Measurements from ENCODE around the gene AP3D1. TPM values are rescaled to one million over a fixed set of nuclear protein-coding genes. Genes with fewer than 3 reads are reported as not detected.
A peak's percentile ranks its signal among the peaks of the same experiment; 100 is the strongest.

The AP3D1 gene
- total and polyA plus RNA-seq, 7 donors: 43.1 to 127 (median 55.7) TPM

GRCh38 chr19:2084993-2085720 lies 66.2 kb downstream of the AP3D1 start:
- Histone ChIP-seq H3K9me3 (no peaks in the 10 kb centered on the region), H3K4me3 (no peak overlapping the region), H3K4me1 (peaks cover 0 to 85% (median 77%) of the 10 kb centered on the region in 4 donors), H3K27ac (peak overlapping the region; percentile 54 to 94 (median 75)), H3K36me3 (peaks cover 0 to 44% (median 11%) of the 10 kb centered on the region in 4 donors), H3K27me3 (no peaks in the 10 kb centered on the region)
- intact Hi-C loops (cut with DNase I): no loop called here
- peak; percentile 81 for DNase-seq
- TF ChIP-seq EP300 (IDR thresholded peaks at IDR 0.05) (no peak), POLR2AphosphoS5 (IDR thresholded peaks at IDR 0.05) (peak in 1 of 4 donors; percentile 34)
- 48 to 81% methylated on average over 28 of the region's 28 CpGs for WGBS, 2 donors

- Histone ChIP-seq H3K36me3 (peaks cover 7 to 62% (median 22%) of the 10 kb centered on the region in 4 donors), H3K9me3 (no peaks in the 10 kb centered on the region), H3K27ac (peak overlapping the region; percentile 54 to 94 (median 75)), H3K4me1 (peaks cover 0 to 74% (median 63%) of the 10 kb centered on the region in 4 donors), H3K27me3 (no peaks in the 10 kb centered on the region), H3K4me3 (no peak overlapping the region)
- intact Hi-C loops (cut with DNase I): no loop called here
- no peak for TF ChIP-seq CTCF (IDR thresholded peaks at IDR 0.05)
- TF ChIP-seq POLR2A (IDR thresholded peaks at IDR 0.05): no peak
- no peak for TF ChIP-seq POLR2AphosphoS5 (IDR thresholded peaks at IDR 0.05)
- no peak for TF ChIP-seq EP300 (IDR thresholded peaks at IDR 0.05)
- 44 to 81% methylated on average over 20 of the region's 20 CpGs for WGBS, 2 donors
- DNase-seq: peak; percentile 80
Observed at GRCh38 chr19:2083174-2083854, 68.1 kb downstream of the AP3D1 start.

- no peak for TF ChIP-seq EP300 (IDR thresholded peaks at IDR 0.05)
- no peak for TF ChIP-seq POLR2AphosphoS5 (IDR thresholded peaks at IDR 0.05)
- TF ChIP-seq POLR2A (IDR thresholded peaks at IDR 0.05): no peak
- TF ChIP-seq CTCF (IDR thresholded peaks at IDR 0.05): no peak
Observed at GRCh38 chr19:2081873-2082810, 69.2 kb downstream of the AP3D1 start.

GRCh38 chr19:2080336-2080988 lies 70.9 kb downstream of the AP3D1 start:
- no peaks in the 10 kb centered on the region for H3K9me3 ChIP-seq
- no peak for DNase-seq
- H3K36me3 ChIP-seq: peaks cover 22 to 91% (median 46%) of the 10 kb centered on the region in 4 donors
- no peak overlapping the region for H3K4me3 ChIP-seq
- intact Hi-C loops (cut with DNase I): no loop called here
- TF ChIP-seq CTCF (IDR thresholded peaks at IDR 0.05) (no peak), EP300 (IDR thresholded peaks at IDR 0.05) (no peak), POLR2AphosphoS5 (IDR thresholded peaks at IDR 0.05) (no peak), POLR2A (IDR thresholded peaks at IDR 0.05) (no peak)
- peaks cover 0 to 50% (median 42%) of the 10 kb centered on the region in 4 donors for H3K4me1 ChIP-seq
- WGBS, 2 donors: 79 to 80% methylated on average over 23 of the region's 23 CpGs
- no peaks in the 10 kb centered on the region for H3K27me3 ChIP-seq
- H3K27ac ChIP-seq: peak overlapping the region in 3 of 4 donors; percentile 27 to 48 (median 40)

More at GRCh38 chr19:2081873-2082810, 69.2 kb downstream of the AP3D1 start:
- H3K4me1 ChIP-seq: peaks cover 0 to 65% (median 53%) of the 10 kb centered on the region in 4 donors
- no peaks in the 10 kb centered on the region for H3K9me3 ChIP-seq
- no peaks in the 10 kb centered on the region for H3K27me3 ChIP-seq
- no peak overlapping the region for H3K4me3 ChIP-seq
- intact Hi-C loops (cut with DNase I): no loop called here
- DNase-seq: no peak
- H3K27ac ChIP-seq: peak overlapping the region; percentile 19 to 94 (median 75)
- peaks cover 13 to 74% (median 34%) of the 10 kb centered on the region in 4 donors for H3K36me3 ChIP-seq
- 68 to 85% methylated on average over 30 of the region's 30 CpGs for WGBS, 2 donors
